ENCODE measurements around the gene TAF5. TPM values are rescaled to one million over a fixed set of nuclear protein-coding genes. Genes with fewer than 3 reads are reported as not detected.
A peak's percentile ranks its signal among the peaks of the same experiment; 100 is the strongest.

TAF5 gene
- total RNA-seq, 2 donors from 2014 or later = 8.4 to 10.1 TPM

DNA sequence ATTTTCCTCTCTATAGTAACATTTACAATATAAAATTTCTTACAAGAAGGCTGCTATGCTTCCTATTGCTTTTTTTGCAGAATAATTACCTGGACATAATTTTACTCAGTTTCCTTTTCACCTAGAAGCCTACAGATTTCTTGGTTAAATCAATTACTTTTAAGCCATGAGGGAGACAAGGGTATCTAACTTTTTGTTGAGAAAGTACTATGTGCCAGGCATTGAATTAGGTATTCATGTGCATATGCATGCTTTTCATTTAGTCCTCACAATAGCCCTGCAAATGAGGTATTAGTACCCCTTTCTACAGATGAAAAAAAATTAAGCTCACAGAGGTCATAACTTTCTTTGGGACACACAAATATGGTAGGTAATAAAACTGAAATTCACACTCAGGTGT is 33.2 kb upstream of the TAF5 start:
- Histone ChIP-seq H3K9me3 (ENCODE audit: control insufficient read depth, low read length) (no peaks in the 10 kb centered on the region), H3K9ac (ENCODE audit: extremely low read depth, low read length, poor library complexity, severe bottlenecking) (no peak overlapping the region), H3K36me3 (ENCODE audit: control insufficient read depth, insufficient read depth, low read length) (peaks cover 71% of the 10 kb centered on the region), H3K4me3 (ENCODE audit: low read length) (no peak overlapping the region), H3K27ac (ENCODE audit: low read depth, low read length) (no peak overlapping the region), H3K27me3 (ENCODE audit: control insufficient read depth, insufficient read depth, low read length, poor library complexity, severe bottlenecking) (no peaks in the 10 kb centered on the region), H3K4me1 (ENCODE audit: control insufficient read depth, insufficient read depth, low read length) (no peaks in the 10 kb centered on the region)
- DNase-seq = no peak
- Mint-ChIP-seq H3K9me3 (no peaks in the 10 kb centered on the region), H3K27me3 (ENCODE audit: insufficient read depth) (no peaks in the 10 kb centered on the region), H3K27ac (no peak overlapping the region), H3K4me3 (no peak overlapping the region), H3K36me3 (ENCODE audit: low read depth) (peaks cover 70% of the 10 kb centered on the region), H3K4me1 (no peaks in the 10 kb centered on the region)
- TF ChIP-seq, protein P1, sequence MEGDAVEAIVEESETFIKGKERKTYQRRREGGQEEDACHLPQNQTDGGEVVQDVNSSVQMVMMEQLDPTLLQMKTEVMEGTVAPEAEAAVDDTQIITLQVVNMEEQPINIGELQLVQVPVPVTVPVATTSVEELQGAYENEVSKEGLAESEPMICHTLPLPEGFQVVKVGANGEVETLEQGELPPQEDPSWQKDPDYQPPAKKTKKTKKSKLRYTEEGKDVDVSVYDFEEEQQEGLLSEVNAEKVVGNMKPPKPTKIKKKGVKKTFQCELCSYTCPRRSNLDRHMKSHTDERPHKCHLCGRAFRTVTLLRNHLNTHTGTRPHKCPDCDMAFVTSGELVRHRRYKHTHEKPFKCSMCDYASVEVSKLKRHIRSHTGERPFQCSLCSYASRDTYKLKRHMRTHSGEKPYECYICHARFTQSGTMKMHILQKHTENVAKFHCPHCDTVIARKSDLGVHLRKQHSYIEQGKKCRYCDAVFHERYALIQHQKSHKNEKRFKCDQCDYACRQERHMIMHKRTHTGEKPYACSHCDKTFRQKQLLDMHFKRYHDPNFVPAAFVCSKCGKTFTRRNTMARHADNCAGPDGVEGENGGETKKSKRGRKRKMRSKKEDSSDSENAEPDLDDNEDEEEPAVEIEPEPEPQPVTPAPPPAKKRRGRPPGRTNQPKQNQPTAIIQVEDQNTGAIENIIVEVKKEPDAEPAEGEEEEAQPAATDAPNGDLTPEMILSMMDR (conservative IDR thresholded peaks at IDR 0.05) = no peak

DNA sequence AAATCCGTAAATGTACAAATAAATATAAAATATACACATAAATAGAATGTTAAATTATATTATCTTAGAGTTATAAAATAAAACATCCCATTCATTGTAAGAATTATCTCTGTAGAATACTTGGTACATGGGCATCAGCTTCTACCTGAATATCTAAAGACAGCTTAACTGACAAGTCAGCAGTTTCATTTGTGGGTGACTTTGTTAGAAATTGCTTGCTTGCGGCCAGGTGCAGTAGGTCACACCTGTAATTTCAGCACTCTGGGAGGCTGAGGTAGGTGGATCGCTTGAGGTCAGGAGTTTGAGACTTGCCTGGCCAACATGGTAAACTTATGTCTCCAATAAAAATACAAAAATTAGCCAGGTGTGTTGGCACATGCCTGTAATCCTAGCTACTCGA is 31.4 kb upstream of the TAF5 start:
- Histone ChIP-seq H3K9ac (ENCODE audit: extremely low read depth, low read length, poor library complexity, severe bottlenecking) (no peak overlapping the region), H3K36me3 (ENCODE audit: control insufficient read depth, insufficient read depth, low read length) (peaks cover 68% of the 10 kb centered on the region), H3K9me3 (ENCODE audit: control insufficient read depth, low read length) (no peaks in the 10 kb centered on the region), H3K27ac (ENCODE audit: low read depth, low read length) (no peak overlapping the region), H3K4me1 (ENCODE audit: control insufficient read depth, insufficient read depth, low read length) (no peaks in the 10 kb centered on the region), H3K4me3 (ENCODE audit: low read length) (no peak overlapping the region), H3K27me3 (ENCODE audit: control insufficient read depth, insufficient read depth, low read length, poor library complexity, severe bottlenecking) (no peaks in the 10 kb centered on the region)
- Mint-ChIP-seq H3K4me1 (no peaks in the 10 kb centered on the region), H3K36me3 (ENCODE audit: low read depth) (peaks cover 59% of the 10 kb centered on the region), H3K4me3 (no peak overlapping the region), H3K27me3 (ENCODE audit: insufficient read depth) (no peaks in the 10 kb centered on the region), H3K27ac (no peak overlapping the region), H3K9me3 (no peaks in the 10 kb centered on the region)
- 83 to 100% methylated on average over 1 to 3 of the region's 4 CpGs for WGBS, 2 experiments (ENCODE audit: insufficient coverage in 1 of 2, insufficient read length in 1 of 2)
- TF ChIP-seq, protein P1 (conservative IDR thresholded peaks at IDR 0.05) = no peak
- no peak for DNase-seq

DNA sequence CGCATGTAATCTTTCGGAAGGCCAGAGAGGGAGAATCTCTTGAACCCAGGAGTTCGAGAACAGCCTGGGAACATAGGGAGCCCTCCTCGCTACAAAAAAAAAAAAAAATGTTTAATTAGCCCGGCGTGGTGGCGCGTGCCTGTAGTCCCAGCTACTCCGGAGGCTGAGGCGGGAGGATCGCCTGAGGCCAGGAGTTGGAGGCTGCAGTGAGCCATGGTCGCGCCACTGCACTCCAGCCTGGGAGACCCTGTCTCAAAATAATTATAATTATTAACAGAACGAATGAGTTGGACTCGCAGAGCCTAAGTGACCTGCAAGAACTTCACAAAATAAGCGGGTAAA is 17.6 kb upstream of the TAF5 start:
- TF ChIP-seq, protein P1 (conservative IDR thresholded peaks at IDR 0.05) = no peak
- Mint-ChIP-seq H3K4me3 (peak overlapping the region; percentile 83), H3K27me3 (ENCODE audit: insufficient read depth) (no peaks in the 10 kb centered on the region), H3K9me3 (no peaks in the 10 kb centered on the region), H3K4me1 (no peaks in the 10 kb centered on the region), H3K36me3 (ENCODE audit: low read depth) (peaks cover 29% of the 10 kb centered on the region), H3K27ac (peak overlapping the region; percentile 82)
- H3K4me1 ChIP-seq (ENCODE audit: control insufficient read depth, insufficient read depth, low read length) = no peaks in the 10 kb centered on the region
- H3K4me3 ChIP-seq (ENCODE audit: low read length) = peak overlapping the region; percentile 88
- H3K36me3 ChIP-seq (ENCODE audit: control insufficient read depth, insufficient read depth, low read length) = peaks cover 31% of the 10 kb centered on the region
- H3K9ac ChIP-seq (ENCODE audit: extremely low read depth, low read length, poor library complexity, severe bottlenecking) = peak overlapping the region; percentile 85
- WGBS, 2 experiments (ENCODE audit: insufficient coverage in 1 of 2, insufficient read length in 1 of 2) = 56 to 58% methylated on average over 12 to 16 of the region's 16 CpGs
- no peaks in the 10 kb centered on the region for H3K9me3 ChIP-seq (ENCODE audit: control insufficient read depth, low read length)
- DNase-seq = no peak
- no peaks in the 10 kb centered on the region for H3K27me3 ChIP-seq (ENCODE audit: control insufficient read depth, insufficient read depth, low read length, poor library complexity, severe bottlenecking)
- no peak overlapping the region for H3K27ac ChIP-seq (ENCODE audit: low read depth, low read length)
